H1 (cell line): Measurements from ENCODE around the gene MARS1. TPM values are rescaled to one million over a fixed set of nuclear protein-coding genes. Genes with fewer than 3 reads are reported as not detected.

Source experiments
- CBX8 ChIP-seq: fragments of 300-800, 300-1000 bp; sonication (generic); IDR thresholded peaks from 2 replicates; pipeline ENCODE4 v1.7.1; 2016; ENCODE audit warnings: low read depth, low read length, borderline replicate concordance
- CREB1 ChIP-seq: IDR thresholded peaks from 2 replicates; pipeline ENCODE4 v1.6.1; 2012; ENCODE audit warnings: inconsistent platforms
- KDM5A ChIP-seq: fragments of 200-600 bp; IDR thresholded peaks from 2 replicates; pipeline ENCODE4 v1.7.1; 2012; ENCODE audit warnings: mild to moderate bottlenecking, low read length, inconsistent platforms, mixed read lengths
- NRF1 ChIP-seq: IDR thresholded peaks from 2 replicates; pipeline ENCODE4 v1.6.1; 2011; ENCODE audit warnings: mild to moderate bottlenecking, low read depth, low read length, improper control_type of control experiment
- POLR2A ChIP-seq, 2 experiments: IDR thresholded peaks; 1 replicate in 1 of 2; 2 replicates in 1 of 2; pipeline ENCODE4 v1.6.1; 2011; ENCODE audit warnings: low read depth in 2 of 2, low read length in 2 of 2, mild to moderate bottlenecking in 2 of 2; ENCODE audit errors: control extremely low read depth in 1 of 2
- RBBP5 ChIP-seq: IDR thresholded peaks from 2 replicates; pipeline ENCODE4 v1.7.1; 2012; ENCODE audit warnings: low read depth, mild to moderate bottlenecking, inconsistent platforms, low read length, moderate library complexity, borderline replicate concordance
- RFX5 ChIP-seq: IDR thresholded peaks from 2 replicates; pipeline ENCODE4 v1.6.1; 2011; ENCODE audit warnings: low read depth, low read length, improper control_type of control experiment, borderline replicate concordance
- SIN3A ChIP-seq, 2 experiments: IDR thresholded peaks in 1 of 2; conservative IDR thresholded peaks in 1 of 2; 2 replicates each; pipeline ENCODE4 v1.6.1; 2011 to 2012; ENCODE audit warnings: low read length in 2 of 2, improper control_type of control experiment in 1 of 2, low read depth in 1 of 2, mild to moderate bottlenecking in 1 of 2
- SUZ12 ChIP-seq: fragments of 200-600 bp; sonication (generic); IDR thresholded peaks from 2 replicates; pipeline ENCODE4 v1.6.1; 2012; ENCODE audit warnings: mild to moderate bottlenecking, inconsistent platforms, low read length, moderate library complexity, mixed read lengths
- TAF1 ChIP-seq: IDR thresholded peaks from 2 replicates; pipeline ENCODE4 v1.6.1; 2011; ENCODE audit warnings: mild to moderate bottlenecking, low read depth, low read length
- TEAD4 ChIP-seq: IDR thresholded peaks from 2 replicates; pipeline ENCODE4 v1.6.1; 2012; ENCODE audit warnings: low read depth, low read length, inconsistent platforms, mixed read lengths
- polyA plus RNA-seq, 7 experiments: library from polyadenylated mRNA; depleted of rRNA in 3 of 7; stranded (reverse) in 5 of 7; unstranded in 2 of 7; fragments of >200 nt in 5 of 7; fragments of 200-250 nt in 2 of 7; gene quantifications; 1 replicate in 5 of 7; 2 replicates in 1 of 7; 4 replicates in 1 of 7; pipeline versions ENCODE4 v1.2.1 to v1.2.3, GENCODE V29; 2011 to 2013; ENCODE audit warnings: missing spikeins in 2 of 7, mixed read lengths in 2 of 7
- total RNA-seq: library from RNA; stranded (reverse); fragmentation: NEBNext Ultra II Directional; extraction: Animal tissue kit (Norgen Biotek cat#: 25700); gene quantifications from 2 replicates; pipeline ENCODE4 v1.2.1, GENCODE V29; 2021
- TF ChIP-seq, protein P1 (sequence below): fragments of 300-600 bp; sonication (generic); IDR thresholded peaks from 2 replicates; pipeline ENCODE4 v1.7.1; 2012; ENCODE audit warnings: low read length, moderate library complexity, mild to moderate bottlenecking, inconsistent platforms; ENCODE audit not compliant: insufficient replicate concordance

Gene MARS1
- total and polyA plus RNA-seq, 2 of the 8 experiments (the other 6 are each of a cell fraction or from before 2014, with no cell fraction given) = 194 to 407 TPM

DNA sequence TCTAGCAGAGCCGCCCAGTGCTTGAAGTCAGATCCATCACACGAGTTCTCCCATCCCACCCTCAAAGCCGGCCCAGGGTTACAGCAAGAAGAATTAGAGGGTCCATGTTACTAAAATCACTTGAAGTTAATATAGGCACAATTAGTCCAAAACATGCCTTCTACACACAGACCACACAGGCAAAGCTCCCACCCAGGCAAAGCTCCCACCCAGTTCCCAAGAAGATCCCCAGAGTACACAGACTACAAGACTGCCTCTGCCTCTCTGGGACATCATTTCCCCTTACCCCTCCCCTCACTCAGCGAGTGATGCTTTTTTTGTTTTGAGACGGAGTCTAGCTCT lies 25.0 kb upstream of the MARS1 start (continued):
- TF ChIP-seq, protein P1, sequence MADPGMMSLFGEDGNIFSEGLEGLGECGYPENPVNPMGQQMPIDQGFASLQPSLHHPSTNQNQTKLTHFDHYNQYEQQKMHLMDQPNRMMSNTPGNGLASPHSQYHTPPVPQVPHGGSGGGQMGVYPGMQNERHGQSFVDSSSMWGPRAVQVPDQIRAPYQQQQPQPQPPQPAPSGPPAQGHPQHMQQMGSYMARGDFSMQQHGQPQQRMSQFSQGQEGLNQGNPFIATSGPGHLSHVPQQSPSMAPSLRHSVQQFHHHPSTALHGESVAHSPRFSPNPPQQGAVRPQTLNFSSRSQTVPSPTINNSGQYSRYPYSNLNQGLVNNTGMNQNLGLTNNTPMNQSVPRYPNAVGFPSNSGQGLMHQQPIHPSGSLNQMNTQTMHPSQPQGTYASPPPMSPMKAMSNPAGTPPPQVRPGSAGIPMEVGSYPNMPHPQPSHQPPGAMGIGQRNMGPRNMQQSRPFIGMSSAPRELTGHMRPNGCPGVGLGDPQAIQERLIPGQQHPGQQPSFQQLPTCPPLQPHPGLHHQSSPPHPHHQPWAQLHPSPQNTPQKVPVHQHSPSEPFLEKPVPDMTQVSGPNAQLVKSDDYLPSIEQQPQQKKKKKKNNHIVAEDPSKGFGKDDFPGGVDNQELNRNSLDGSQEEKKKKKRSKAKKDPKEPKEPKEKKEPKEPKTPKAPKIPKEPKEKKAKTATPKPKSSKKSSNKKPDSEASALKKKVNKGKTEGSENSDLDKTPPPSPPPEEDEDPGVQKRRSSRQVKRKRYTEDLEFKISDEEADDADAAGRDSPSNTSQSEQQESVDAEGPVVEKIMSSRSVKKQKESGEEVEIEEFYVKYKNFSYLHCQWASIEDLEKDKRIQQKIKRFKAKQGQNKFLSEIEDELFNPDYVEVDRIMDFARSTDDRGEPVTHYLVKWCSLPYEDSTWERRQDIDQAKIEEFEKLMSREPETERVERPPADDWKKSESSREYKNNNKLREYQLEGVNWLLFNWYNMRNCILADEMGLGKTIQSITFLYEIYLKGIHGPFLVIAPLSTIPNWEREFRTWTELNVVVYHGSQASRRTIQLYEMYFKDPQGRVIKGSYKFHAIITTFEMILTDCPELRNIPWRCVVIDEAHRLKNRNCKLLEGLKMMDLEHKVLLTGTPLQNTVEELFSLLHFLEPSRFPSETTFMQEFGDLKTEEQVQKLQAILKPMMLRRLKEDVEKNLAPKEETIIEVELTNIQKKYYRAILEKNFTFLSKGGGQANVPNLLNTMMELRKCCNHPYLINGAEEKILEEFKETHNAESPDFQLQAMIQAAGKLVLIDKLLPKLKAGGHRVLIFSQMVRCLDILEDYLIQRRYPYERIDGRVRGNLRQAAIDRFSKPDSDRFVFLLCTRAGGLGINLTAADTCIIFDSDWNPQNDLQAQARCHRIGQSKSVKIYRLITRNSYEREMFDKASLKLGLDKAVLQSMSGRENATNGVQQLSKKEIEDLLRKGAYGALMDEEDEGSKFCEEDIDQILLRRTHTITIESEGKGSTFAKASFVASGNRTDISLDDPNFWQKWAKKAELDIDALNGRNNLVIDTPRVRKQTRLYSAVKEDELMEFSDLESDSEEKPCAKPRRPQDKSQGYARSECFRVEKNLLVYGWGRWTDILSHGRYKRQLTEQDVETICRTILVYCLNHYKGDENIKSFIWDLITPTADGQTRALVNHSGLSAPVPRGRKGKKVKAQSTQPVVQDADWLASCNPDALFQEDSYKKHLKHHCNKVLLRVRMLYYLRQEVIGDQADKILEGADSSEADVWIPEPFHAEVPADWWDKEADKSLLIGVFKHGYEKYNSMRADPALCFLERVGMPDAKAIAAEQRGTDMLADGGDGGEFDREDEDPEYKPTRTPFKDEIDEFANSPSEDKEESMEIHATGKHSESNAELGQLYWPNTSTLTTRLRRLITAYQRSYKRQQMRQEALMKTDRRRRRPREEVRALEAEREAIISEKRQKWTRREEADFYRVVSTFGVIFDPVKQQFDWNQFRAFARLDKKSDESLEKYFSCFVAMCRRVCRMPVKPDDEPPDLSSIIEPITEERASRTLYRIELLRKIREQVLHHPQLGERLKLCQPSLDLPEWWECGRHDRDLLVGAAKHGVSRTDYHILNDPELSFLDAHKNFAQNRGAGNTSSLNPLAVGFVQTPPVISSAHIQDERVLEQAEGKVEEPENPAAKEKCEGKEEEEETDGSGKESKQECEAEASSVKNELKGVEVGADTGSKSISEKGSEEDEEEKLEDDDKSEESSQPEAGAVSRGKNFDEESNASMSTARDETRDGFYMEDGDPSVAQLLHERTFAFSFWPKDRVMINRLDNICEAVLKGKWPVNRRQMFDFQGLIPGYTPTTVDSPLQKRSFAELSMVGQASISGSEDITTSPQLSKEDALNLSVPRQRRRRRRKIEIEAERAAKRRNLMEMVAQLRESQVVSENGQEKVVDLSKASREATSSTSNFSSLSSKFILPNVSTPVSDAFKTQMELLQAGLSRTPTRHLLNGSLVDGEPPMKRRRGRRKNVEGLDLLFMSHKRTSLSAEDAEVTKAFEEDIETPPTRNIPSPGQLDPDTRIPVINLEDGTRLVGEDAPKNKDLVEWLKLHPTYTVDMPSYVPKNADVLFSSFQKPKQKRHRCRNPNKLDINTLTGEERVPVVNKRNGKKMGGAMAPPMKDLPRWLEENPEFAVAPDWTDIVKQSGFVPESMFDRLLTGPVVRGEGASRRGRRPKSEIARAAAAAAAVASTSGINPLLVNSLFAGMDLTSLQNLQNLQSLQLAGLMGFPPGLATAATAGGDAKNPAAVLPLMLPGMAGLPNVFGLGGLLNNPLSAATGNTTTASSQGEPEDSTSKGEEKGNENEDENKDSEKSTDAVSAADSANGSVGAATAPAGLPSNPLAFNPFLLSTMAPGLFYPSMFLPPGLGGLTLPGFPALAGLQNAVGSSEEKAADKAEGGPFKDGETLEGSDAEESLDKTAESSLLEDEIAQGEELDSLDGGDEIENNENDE = no peak
- TF ChIP-seq POLR2A (IDR thresholded peaks at IDR 0.05; ENCODE audit: control extremely low read depth in 1 of 2, low read depth in 2 of 2, low read length in 2 of 2) = no peak
- TF ChIP-seq CBX8 = no peak
- TF ChIP-seq NRF1 = no peak
- TF ChIP-seq KDM5A = no peak
- no peak for TF ChIP-seq CREB1
- TF ChIP-seq SIN3A (conservative IDR thresholded peaks at IDR 0.05 in 1 of 2, IDR thresholded peaks at IDR 0.05 in 1 of 2; ENCODE audit: low read depth in 1 of 2, low read length in 2 of 2) = no peak
- TF ChIP-seq SUZ12 = no peak
- no peak for TF ChIP-seq RFX5
- no peak for TF ChIP-seq RBBP5
- no peak for TF ChIP-seq TAF1
- TF ChIP-seq TEAD4 = no peak
